ENCODE measurements around the gene RNU6-9.
"Not testable (repeated sequence)": the region's sequence is repeated elsewhere in the genome, so short reads cannot be mapped to it uniquely, and the experiment has no call there.

RNU6-9 gene

GRCh38 chr19:878751-879561, 14.3 kb upstream of the RNU6-9 start:
- not testable (repeated sequence) for DNase-seq (ENCODE audit: low read depth)

GRCh38 chr19:879711-880438, 13.4 kb upstream of the RNU6-9 start:
- DNase-seq (ENCODE audit: low read depth) = no peak

- no peak for DNase-seq (ENCODE audit: low read depth)
Measured at GRCh38 chr19:881385-882071, 11.8 kb upstream of the RNU6-9 start.

GRCh38 chr19:882871-883497, 10.3 kb upstream of the RNU6-9 start:
- DNase-seq (ENCODE audit: low read depth) = no peak

- no peak for DNase-seq (ENCODE audit: low read depth)
Measured at GRCh38 chr19:883661-884211, 9.5 kb upstream of the RNU6-9 start.

- no peak for DNase-seq (ENCODE audit: low read depth)
Measured at GRCh38 chr19:884420-885211, 8.7 kb upstream of the RNU6-9 start.

- DNase-seq (ENCODE audit: low read depth) = no peak
Measured at GRCh38 chr19:885536-886224, 7.6 kb upstream of the RNU6-9 start.

GRCh38 chr19:887072-887471, 6.2 kb upstream of the RNU6-9 start:
- no peak for DNase-seq (ENCODE audit: low read depth)

- DNase-seq (ENCODE audit: low read depth) = no peak
Measured at GRCh38 chr19:887599-887998, 5.7 kb upstream of the RNU6-9 start.

GRCh38 chr19:888581-889385, 4.5 kb upstream of the RNU6-9 start:
- DNase-seq (ENCODE audit: low read depth) = peak; percentile 52

- no peak for DNase-seq (ENCODE audit: low read depth)
Measured at GRCh38 chr19:889662-890295, 3.5 kb upstream of the RNU6-9 start.

GRCh38 chr19:890831-891230, 2.5 kb upstream of the RNU6-9 start:
- DNase-seq (ENCODE audit: low read depth) = no peak

GRCh38 chr19:891421-892200, 1.7 kb upstream of the RNU6-9 start:
- DNase-seq (ENCODE audit: low read depth) = not testable (repeated sequence)

- no peak for DNase-seq (ENCODE audit: low read depth)
Measured at GRCh38 chr19:892243-892893, 916 bp upstream of the RNU6-9 start.

- no peak for DNase-seq (ENCODE audit: low read depth)
Measured at GRCh38 chr19:896434-896833, 3.1 kb downstream of the RNU6-9 start.

GRCh38 chr19:896999-897398, 3.7 kb downstream of the RNU6-9 start:
- no peak for DNase-seq (ENCODE audit: low read depth)

GRCh38 chr19:897442-898039, 4.3 kb downstream of the RNU6-9 start:
- DNase-seq (ENCODE audit: low read depth) = no peak

GRCh38 chr19:898663-899062, 5.4 kb downstream of the RNU6-9 start:
- DNase-seq (ENCODE audit: low read depth) = no peak
